NK-92 (cell line): Measurements from ENCODE around the gene MAP2K3.
"Not testable (repeated sequence)": the region's sequence is repeated elsewhere in the genome, so short reads cannot be mapped to it uniquely, and the experiment has no call there.

Experiments used
- DNase-seq: peaks from one replicate; lab custom pipeline; 2025; ENCODE audit not compliant: unreplicated experiment; lab: John Stamatoyannopoulos, UW

Gene MAP2K3

GRCh38 chr17:21327921-21328320, 43.4 kb downstream of the MAP2K3 start:
- DNase-seq, result not testable (repeated sequence)

- not testable (repeated sequence) for DNase-seq
These were observed 44.3 kb downstream of the MAP2K3 start for GRCh38 chr17:21328778-21329177.

- DNase-seq, result no peak
These were observed 46.1 kb downstream of the MAP2K3 start for GRCh38 chr17:21330436-21331160.

GRCh38 chr17:21336541-21337294, 52.2 kb downstream of the MAP2K3 start:
- DNase-seq, result not testable (repeated sequence)

- DNase-seq, result not testable (repeated sequence)
These were observed 53.6 kb downstream of the MAP2K3 start for GRCh38 chr17:21337981-21338625.

- DNase-seq, result no peak
These were observed 54.5 kb downstream of the MAP2K3 start for GRCh38 chr17:21339011-21339410.

- not testable (repeated sequence) for DNase-seq
These were observed 55.1 kb downstream of the MAP2K3 start for GRCh38 chr17:21339571-21339970.

GRCh38 chr17:21340407-21340806, 55.9 kb downstream of the MAP2K3 start:
- DNase-seq, result not testable (repeated sequence)

GRCh38 chr17:21341279-21341678, 56.8 kb downstream of the MAP2K3 start:
- not testable (repeated sequence) for DNase-seq

GRCh38 chr17:21341925-21342540, 57.5 kb downstream of the MAP2K3 start:
- not testable (repeated sequence) for DNase-seq

- not testable (repeated sequence) for DNase-seq
These were observed 58.8 kb downstream of the MAP2K3 start for GRCh38 chr17:21343061-21343949.

GRCh38 chr17:21344801-21345200, 60.3 kb downstream of the MAP2K3 start:
- DNase-seq, result not testable (repeated sequence)

GRCh38 chr17:21345236-21345635, 60.7 kb downstream of the MAP2K3 start:
- no peak for DNase-seq

- DNase-seq, result not testable (repeated sequence)
These were observed 61.6 kb downstream of the MAP2K3 start for GRCh38 chr17:21346107-21346506.

GRCh38 chr17:21346651-21347250, 62.2 kb downstream of the MAP2K3 start:
- not testable (repeated sequence) for DNase-seq

GRCh38 chr17:21347660-21348059, 63.1 kb downstream of the MAP2K3 start:
- not testable (repeated sequence) for DNase-seq

GRCh38 chr17:21348081-21348925, 63.8 kb downstream of the MAP2K3 start:
- not testable (repeated sequence) for DNase-seq

GRCh38 chr17:21348926-21349261, 64.4 kb downstream of the MAP2K3 start:
- not testable (repeated sequence) for DNase-seq
